Choroid plexus epithelial cell (primary cell): ENCODE data around the gene FBXW8.

ENCODE experiments used
- DNase-seq: peaks from one replicate; pipeline ENCODE4 v3.0.0-alpha.2; 2010; ENCODE audit warnings: low read depth
- H3K4me3 ChIP-seq: 2 replicates; pipeline ENCODE4 v1.5.1; 2011; ENCODE audit warnings: low read depth, mild to moderate bottlenecking, control low read depth, low read length, moderate library complexity
- TF ChIP-seq, protein P1 (sequence below): conservative IDR thresholded peaks from 2 replicates; pipeline ENCODE4 v1.5.1; 2011; ENCODE audit warnings: low read depth, mild to moderate bottlenecking, control low read depth, inconsistent platforms, low read length, moderate library complexity

Gene FBXW8

DNA sequence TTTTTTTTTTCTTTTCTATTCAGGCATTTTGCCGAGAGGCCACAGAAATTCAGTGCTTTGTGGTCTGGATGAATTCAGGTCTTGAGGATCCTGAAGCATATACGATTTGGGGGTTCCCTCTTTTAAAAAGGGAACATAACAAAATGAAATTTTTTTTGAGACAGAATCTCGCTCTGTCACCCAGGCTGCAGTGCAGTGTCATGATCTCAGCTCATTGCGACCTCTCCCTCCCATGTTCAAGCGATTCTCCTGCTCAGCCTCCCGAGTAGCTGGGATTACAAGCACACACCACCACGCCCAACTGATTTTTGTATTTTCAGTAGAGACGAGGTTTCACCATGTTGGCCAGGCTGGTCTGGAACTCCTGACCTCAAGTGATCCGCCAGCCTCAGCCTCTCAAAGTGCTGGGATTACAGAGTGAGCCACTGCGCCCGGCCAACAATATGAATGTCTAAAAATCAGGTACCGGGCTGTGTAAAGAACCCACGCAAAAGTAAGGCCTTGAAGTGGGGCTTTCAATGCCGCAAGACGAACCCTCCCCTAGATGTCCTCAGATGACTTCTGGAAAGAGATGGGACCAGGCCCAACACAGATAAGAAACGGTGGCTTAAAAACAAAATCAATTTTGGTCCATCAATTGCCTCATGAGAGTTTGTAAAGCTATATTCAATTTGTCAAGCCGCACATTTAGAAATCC is 158.5 kb downstream of the FBXW8 start:
- DNase-seq = no peak
- TF ChIP-seq, protein P1, sequence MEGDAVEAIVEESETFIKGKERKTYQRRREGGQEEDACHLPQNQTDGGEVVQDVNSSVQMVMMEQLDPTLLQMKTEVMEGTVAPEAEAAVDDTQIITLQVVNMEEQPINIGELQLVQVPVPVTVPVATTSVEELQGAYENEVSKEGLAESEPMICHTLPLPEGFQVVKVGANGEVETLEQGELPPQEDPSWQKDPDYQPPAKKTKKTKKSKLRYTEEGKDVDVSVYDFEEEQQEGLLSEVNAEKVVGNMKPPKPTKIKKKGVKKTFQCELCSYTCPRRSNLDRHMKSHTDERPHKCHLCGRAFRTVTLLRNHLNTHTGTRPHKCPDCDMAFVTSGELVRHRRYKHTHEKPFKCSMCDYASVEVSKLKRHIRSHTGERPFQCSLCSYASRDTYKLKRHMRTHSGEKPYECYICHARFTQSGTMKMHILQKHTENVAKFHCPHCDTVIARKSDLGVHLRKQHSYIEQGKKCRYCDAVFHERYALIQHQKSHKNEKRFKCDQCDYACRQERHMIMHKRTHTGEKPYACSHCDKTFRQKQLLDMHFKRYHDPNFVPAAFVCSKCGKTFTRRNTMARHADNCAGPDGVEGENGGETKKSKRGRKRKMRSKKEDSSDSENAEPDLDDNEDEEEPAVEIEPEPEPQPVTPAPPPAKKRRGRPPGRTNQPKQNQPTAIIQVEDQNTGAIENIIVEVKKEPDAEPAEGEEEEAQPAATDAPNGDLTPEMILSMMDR = no peak
- H3K4me3 ChIP-seq = no peak overlapping the region

DNA sequence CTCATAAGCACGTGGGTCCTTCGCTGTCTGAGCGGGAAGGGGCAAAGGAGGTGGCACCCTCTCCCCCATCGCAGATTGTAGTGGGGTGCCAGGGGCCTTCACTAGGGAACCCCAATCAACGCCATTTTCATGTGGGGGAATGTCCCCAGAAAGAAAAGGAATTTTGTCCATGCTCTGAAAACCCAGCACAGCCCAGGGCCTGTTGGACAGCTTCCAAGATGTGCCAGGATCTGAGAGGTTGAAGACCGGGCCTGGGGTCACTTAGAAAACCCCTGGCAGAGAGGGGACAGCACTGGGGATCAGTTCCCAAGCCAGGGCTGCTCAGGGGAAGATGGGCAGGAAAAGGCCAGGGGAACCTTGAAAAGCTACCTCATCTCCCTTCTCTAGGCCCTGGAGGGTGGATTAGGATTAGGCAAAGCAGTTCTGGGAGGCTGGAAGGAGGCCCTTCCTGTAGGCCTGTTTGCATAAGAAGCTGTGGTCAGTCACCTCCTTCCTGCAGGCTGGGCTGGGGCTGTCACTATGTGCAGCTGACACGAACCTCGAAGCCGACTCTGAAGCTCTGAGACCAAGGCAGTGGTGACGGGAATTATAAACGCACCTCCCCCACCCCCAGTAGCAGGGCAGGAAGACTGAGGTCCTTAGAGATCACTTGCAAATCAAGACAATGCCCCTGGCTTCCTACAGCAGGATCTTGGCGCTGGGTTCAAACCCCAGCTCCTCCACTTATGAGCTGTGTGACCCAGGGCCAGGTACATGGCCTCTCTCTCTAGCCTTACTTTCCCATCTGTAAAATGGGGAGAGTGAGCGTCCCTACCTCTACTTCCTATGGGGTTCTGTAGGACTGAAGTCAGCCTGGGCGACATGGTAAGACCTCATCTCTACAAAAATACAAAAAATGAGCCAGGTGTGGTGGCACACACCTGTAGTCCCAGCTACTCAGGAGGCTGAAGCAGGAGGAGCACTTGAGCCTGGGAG is 159.5 kb downstream of the FBXW8 start:
- TF ChIP-seq, protein P1 = no peak
- no peak for DNase-seq
- no peak overlapping the region for H3K4me3 ChIP-seq

DNA sequence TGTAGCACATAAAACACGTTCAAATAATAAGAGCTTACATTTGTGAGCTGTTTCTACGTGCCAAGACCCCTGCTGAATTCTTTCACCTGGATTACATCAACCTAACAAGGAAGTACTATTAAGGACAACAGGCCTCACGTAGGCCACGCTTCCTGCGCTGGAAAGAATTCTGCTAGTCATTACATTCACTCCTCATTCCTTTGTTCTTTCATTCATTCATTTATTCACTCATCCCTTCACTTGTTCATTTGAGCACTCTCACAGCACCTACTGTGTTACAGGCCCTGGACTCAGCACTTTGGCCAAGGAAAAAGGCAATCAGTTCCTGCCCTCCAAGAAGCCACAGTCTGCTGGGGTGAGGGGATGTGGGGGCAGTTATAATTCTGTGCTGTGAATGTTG is 160.3 kb downstream of the FBXW8 start:
- TF ChIP-seq, protein P1 = no peak
- DNase-seq = no peak
- H3K4me3 ChIP-seq = no peak overlapping the region

DNA sequence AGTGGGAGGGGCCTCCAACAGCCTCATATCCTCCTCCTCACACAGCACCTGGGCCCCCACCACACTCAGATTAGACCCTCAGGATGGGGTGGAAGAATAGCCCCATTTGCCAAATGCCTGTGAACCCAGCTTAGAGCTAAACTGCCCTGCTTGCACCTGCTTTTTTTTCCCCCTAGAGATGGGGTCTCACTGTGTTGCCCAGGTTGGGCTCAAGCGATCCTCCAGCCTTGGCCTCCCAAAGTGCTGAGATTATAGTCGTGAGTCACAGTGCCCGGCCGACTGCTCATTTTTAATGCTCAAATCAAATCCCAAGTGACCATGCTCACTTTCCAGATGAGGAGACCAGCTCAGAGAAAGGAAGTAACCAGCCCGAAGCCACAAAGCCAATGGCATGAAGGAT is 161.4 kb downstream of the FBXW8 start:
- DNase-seq = no peak
- TF ChIP-seq, protein P1 = no peak
- H3K4me3 ChIP-seq = no peak overlapping the region

DNA sequence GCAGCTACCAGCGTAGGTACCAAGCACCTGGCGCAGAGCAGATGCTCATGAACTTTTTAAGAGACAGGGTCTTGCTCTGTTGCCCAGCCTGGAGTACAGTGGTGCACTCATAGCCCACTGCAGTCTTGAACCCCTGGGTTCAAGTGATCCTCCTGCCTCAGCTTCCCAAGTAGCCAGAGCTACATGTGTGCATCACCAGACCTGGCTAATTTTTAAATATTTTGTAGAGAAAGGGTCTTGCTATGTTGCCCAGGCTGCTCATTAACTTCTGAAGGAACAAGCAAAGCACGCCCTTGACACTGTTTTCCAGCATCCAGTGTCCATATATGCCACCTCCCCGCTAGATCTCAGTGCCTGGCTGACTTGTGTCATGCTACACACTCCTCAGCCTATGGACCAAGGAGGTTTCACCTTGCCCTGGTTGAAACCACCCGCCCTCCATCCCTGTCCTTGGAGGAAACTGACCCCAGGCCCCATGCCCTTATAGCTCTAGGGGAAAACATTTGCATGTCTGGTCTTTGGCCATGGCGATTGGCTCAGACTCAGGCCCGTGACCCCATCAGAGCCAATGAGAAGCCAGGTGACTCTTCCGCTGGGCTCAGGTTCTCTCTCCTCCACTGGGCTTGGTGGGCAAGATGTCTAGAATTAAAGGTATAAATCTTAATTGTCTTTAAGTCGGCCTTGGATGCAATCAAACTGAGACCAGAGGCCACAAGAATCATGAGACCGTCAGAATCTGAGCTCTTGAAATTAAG is 162.2 kb downstream of the FBXW8 start:
- DNase-seq = no peak
- no peak overlapping the region for H3K4me3 ChIP-seq
- TF ChIP-seq, protein P1 = no peak

DNA sequence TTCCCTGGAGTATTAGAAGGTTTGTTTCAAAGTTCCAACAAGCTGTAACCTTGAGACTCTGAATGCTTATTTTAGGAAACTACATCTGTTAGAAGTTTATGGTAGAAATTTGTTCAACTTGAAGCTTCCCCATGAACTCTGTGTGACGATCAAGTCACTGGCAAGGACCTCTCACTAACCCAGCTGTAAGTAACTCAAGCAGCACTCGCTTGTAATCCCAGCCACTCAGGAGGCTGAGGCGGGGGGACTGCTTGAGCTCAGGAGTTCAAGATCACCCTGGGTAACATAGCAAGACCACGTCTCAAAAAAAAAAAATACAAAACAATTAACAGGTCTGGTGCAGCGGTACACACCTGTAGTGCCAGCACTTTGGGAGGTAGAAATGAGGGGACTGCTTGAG is 162.9 kb downstream of the FBXW8 start:
- no peak overlapping the region for H3K4me3 ChIP-seq
- no peak for DNase-seq
- TF ChIP-seq, protein P1 = no peak
